Ovary (tissue), 9 donors: ENCODE results near the gene ZBED2. TPM values are rescaled to one million over a fixed set of nuclear protein-coding genes. Genes with fewer than 3 reads are reported as not detected.

Experiments used
- DNase-seq, 5 donors: peaks; one replicate each; pipeline ENCODE4 v3.0.0-alpha.2; 2019 to 2020
- H3K27ac ChIP-seq, 2 donors: fragments of 200-600 bp; one replicate each; pipeline versions ENCODE4 v1.5.1 to v1.8.0; 2019 to 2022
- H3K27me3 ChIP-seq: fragments of 200-600 bp; one replicate; pipeline ENCODE4 v1.8.0; 2022
- H3K36me3 ChIP-seq: fragments of 200-600 bp; sonication (generic); one replicate; pipeline ENCODE4 v1.5.1; 2019
- H3K4me1 ChIP-seq: one replicate; pipeline ENCODE4 v1.8.1; 2013; ENCODE audit warnings: mild to moderate bottlenecking, moderate library complexity; ENCODE audit not compliant: insufficient read depth
- H3K4me3 ChIP-seq: fragments of 200-600 bp; sonication (generic); one replicate; pipeline ENCODE4 v1.5.1; 2017
- H3K9me3 ChIP-seq, 2 donors: fragments of 200-600 bp in 1 of 2; sonication (generic) in 1 of 2; one replicate each; pipeline versions ENCODE4 v1.5.1 to v1.8.1; 2013 to 2019; ENCODE audit warnings: mild to moderate bottlenecking in 1 of 2, moderate library complexity in 1 of 2
- CTCF ChIP-seq, 3 donors: fragments of 450-650 bp in 2 of 3; fragments of 200-600 bp in 1 of 3; IDR thresholded peaks; one replicate each; pipeline versions ENCODE4 v1.5.1 to v1.8.0; 2016 to 2022; ENCODE audit warnings: antibody characterized with exemption in 3 of 3, mild to moderate bottlenecking in 1 of 3
- EP300 ChIP-seq: sonication (generic); formaldehyde crosslinking; IDR thresholded peaks from one replicate; pipeline ENCODE4 v1.6.1; 2017; ENCODE audit warnings: antibody characterized with exemption
- POLR2A ChIP-seq: fragments of 450-650 bp; IDR thresholded peaks from one replicate; pipeline ENCODE4 v1.6.1; 2017; ENCODE audit warnings: antibody characterized with exemption, mild to moderate bottlenecking, moderate library complexity
- WGBS, 3 donors: extraction: QIAGEN DNeasy Blood & Tissue Kit in 1 of 3; methylation state at CpG; one replicate each; pipeline versions ENCODE4 v1.1.5 to v1.1.7; 2013 to 2017; 5-methylcytosine and 5-hydroxymethylcytosine counted together
- intact Hi-C, 4 donors: fragments of 100-400 bp; cut with DNase I; formaldehyde crosslinking; loops; one replicate each; pipeline versions ENCODE4 v1.11.0 to v1.15.1; 2022 to 2023
- polyA plus RNA-seq, 2 donors: library from polyadenylated mRNA; stranded (reverse); fragments of 200-250 nt in 1 of 2; fragments of 350-450 nt in 1 of 2; fragmentation: Illumina TruSeq in 1 of 2; extraction: RNeasy Lipid Tissue Mini Kit (QIAGEN cat#74804) in 1 of 2; gene quantifications; one replicate each; pipeline ENCODE4 v1.2.3, GENCODE V29; 2013 to 2014
- total RNA-seq, 7 donors: library from RNA; depleted of rRNA in 2 of 7; stranded (reverse); fragments of >200 nt in 2 of 7; fragmentation: NEBNext Ultra II Directional in 3 of 7; extraction: Animal tissue kit (Norgen Biotek cat#: 25700) in 3 of 7; gene quantifications; one replicate each; pipeline versions ENCODE4 v1.1.0 to v1.2.4, GENCODE V29; 2016 to 2023
- donor health status: DM: no; HTN: no; CAD: no; lungs with moderate emphysema.
- donor health status: DM: no; HTN: no; CAD: no.
- donor health status: Bipolar disorder and iron deficiency.
- donor health status: DM: yes; HTN: yes; CAD: no.
- donor health status: DM: no; HTN: no; CAD: no.
- donor health status: DM: yes; HTN: yes; CAD: no.

Gene ZBED2
- total and polyA plus RNA-seq, 9 donors = 0.15 to 6.9 (median 0.87) TPM; not detected in 3

- WGBS, 3 donors = 88 to 90% (median 89%) methylated on average over 4 of the region's 4 CpGs
- Histone ChIP-seq H3K27ac (no peak overlapping the region), H3K27me3 (no peaks in the 10 kb centered on the region), H3K4me3 (no peak overlapping the region), H3K9me3 (no peaks in the 10 kb centered on the region), H3K4me1 (no peaks in the 10 kb centered on the region), H3K36me3 (no peaks in the 10 kb centered on the region)
- no peak for TF ChIP-seq CTCF (IDR thresholded peaks at IDR 0.05)
- no peak for TF ChIP-seq POLR2A
- no peak for TF ChIP-seq EP300
- intact Hi-C loops = no loop called here
- DNase-seq = no peak
Observed at GRCh38 chr3:111596328-111596727, 1.2 kb upstream of the ZBED2 start.

GRCh38 chr3:111594781-111595180, 365 bp downstream of the ZBED2 start:
- H3K4me3 ChIP-seq = no peak overlapping the region
- H3K9me3 ChIP-seq = no peaks in the 10 kb centered on the region
- no peak for TF ChIP-seq EP300
- no peak for TF ChIP-seq POLR2A
- TF ChIP-seq CTCF (IDR thresholded peaks at IDR 0.05) = no peak
- WGBS, 3 donors = 0% methylated on average over 1 of the region's 1 CpG
- no peak for DNase-seq
- no peaks in the 10 kb centered on the region for H3K4me1 ChIP-seq
- H3K36me3 ChIP-seq = no peaks in the 10 kb centered on the region
- no peak overlapping the region for H3K27ac ChIP-seq
- H3K27me3 ChIP-seq = no peaks in the 10 kb centered on the region
- intact Hi-C loops = no loop called here

DNA sequence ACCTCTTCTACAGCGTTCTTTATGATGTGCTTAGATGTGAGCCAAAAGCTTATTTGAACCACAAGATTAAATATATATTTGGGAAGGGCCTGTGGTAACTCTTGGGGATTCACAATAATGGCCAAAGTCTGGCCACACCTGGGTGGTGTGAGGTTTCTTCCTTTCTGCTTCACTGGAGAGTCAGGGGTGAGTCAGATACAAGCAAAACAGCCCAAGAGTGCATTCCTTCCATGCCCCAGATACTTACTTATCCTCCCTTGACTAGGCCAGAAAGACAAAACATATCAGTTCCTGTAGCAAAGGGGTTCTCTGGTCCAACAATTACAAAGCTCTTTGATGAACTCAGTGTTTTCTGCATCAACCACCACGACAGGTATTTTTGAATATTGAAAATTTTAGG, 941 bp downstream of the ZBED2 start:
- intact Hi-C loops = no loop called here
- DNase-seq = no peak
- no peaks in the 10 kb centered on the region for H3K27me3 ChIP-seq
- TF ChIP-seq EP300 (no peak), POLR2A (no peak), CTCF (IDR thresholded peaks at IDR 0.05) (no peak)
- no peak overlapping the region for H3K4me3 ChIP-seq
- no peaks in the 10 kb centered on the region for H3K9me3 ChIP-seq
- no peak overlapping the region for H3K27ac ChIP-seq
- WGBS, 3 donors = 80 to 87% (median 84%) methylated on average over 2 of the region's 2 CpGs
- no peaks in the 10 kb centered on the region for H3K4me1 ChIP-seq
- H3K36me3 ChIP-seq = no peaks in the 10 kb centered on the region

- intact Hi-C loops = no loop called here
- Histone ChIP-seq H3K4me1 (no peaks in the 10 kb centered on the region), H3K27ac (no peak overlapping the region), H3K27me3 (no peaks in the 10 kb centered on the region), H3K36me3 (no peaks in the 10 kb centered on the region), H3K9me3 (no peaks in the 10 kb centered on the region), H3K4me3 (no peak overlapping the region)
- 92 to 95% (median 92%) methylated on average over 9 of the region's 9 CpGs for WGBS, 3 donors
- TF ChIP-seq EP300 (no peak), POLR2A (no peak), CTCF (IDR thresholded peaks at IDR 0.05) (no peak)
- no peak for DNase-seq
Observed at GRCh38 chr3:111593666-111594065, 1.5 kb downstream of the ZBED2 start.

GRCh38 chr3:111592936-111593335, 2.2 kb downstream of the ZBED2 start:
- no peak for TF ChIP-seq EP300
- TF ChIP-seq POLR2A = no peak
- no peak for TF ChIP-seq CTCF (IDR thresholded peaks at IDR 0.05)
- H3K4me3 ChIP-seq = no peak overlapping the region
- intact Hi-C loops = no loop called here
- no peak for DNase-seq
- no peaks in the 10 kb centered on the region for H3K4me1 ChIP-seq
- H3K27ac ChIP-seq = no peak overlapping the region
- 83 to 89% (median 85%) methylated on average over 5 of the region's 5 CpGs for WGBS, 3 donors
- no peaks in the 10 kb centered on the region for H3K36me3 ChIP-seq
- H3K27me3 ChIP-seq = no peaks in the 10 kb centered on the region
- H3K9me3 ChIP-seq = no peaks in the 10 kb centered on the region
